ENCODE results near the gene BTN3A1.
"Not testable (repeated sequence)": the region's sequence is repeated elsewhere in the genome, so short reads cannot be mapped to it uniquely, and the experiment has no call there.

The BTN3A1 gene

DNA sequence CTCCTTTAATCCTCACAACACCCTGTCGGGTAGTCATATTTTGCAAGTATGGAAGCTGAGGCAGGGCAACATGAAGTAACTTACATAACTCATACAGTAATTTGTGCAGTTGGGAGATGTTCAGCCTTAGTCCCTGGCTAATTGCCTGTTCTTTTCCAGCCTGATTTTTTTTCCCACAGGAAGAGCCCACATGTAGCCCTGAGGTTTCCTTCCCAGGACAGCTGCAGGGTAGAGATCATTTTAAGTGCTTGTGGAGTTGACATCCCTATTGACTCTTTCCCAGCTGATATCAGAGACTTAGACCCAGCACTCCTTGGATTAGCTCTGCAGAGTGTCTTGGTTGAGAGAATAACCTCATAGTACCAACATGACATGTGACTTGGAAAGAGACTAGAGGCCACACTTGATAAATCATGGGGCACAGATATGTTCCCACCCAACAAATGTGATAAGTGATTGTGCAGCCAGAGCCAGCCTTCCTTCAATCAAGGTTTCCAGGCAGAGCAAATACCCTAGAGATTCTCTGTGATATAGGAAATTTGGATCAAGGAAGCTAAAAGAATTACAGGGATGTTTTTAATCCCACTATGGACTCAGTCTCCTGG lies 50.7 kb downstream of the BTN3A1 start:
- no peak for DNase-seq (ENCODE audit: extremely low read depth, low read depth)
- TF ChIP-seq, protein P1, sequence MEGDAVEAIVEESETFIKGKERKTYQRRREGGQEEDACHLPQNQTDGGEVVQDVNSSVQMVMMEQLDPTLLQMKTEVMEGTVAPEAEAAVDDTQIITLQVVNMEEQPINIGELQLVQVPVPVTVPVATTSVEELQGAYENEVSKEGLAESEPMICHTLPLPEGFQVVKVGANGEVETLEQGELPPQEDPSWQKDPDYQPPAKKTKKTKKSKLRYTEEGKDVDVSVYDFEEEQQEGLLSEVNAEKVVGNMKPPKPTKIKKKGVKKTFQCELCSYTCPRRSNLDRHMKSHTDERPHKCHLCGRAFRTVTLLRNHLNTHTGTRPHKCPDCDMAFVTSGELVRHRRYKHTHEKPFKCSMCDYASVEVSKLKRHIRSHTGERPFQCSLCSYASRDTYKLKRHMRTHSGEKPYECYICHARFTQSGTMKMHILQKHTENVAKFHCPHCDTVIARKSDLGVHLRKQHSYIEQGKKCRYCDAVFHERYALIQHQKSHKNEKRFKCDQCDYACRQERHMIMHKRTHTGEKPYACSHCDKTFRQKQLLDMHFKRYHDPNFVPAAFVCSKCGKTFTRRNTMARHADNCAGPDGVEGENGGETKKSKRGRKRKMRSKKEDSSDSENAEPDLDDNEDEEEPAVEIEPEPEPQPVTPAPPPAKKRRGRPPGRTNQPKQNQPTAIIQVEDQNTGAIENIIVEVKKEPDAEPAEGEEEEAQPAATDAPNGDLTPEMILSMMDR (IDR thresholded peaks at IDR 0.05; ENCODE audit: low read depth, low read length) = no peak

- no peak for DNase-seq (ENCODE audit: extremely low read depth, low read depth)
- TF ChIP-seq, protein P1 (IDR thresholded peaks at IDR 0.05; ENCODE audit: low read depth, low read length) = no peak
Measured at GRCh38 chr6:26454631-26455030, 52.6 kb downstream of the BTN3A1 start.

- TF ChIP-seq, protein P1 (IDR thresholded peaks at IDR 0.05; ENCODE audit: low read depth, low read length) = no peak
- no peak for DNase-seq (ENCODE audit: extremely low read depth, low read depth)
Measured at GRCh38 chr6:26455357-26455970, 53.4 kb downstream of the BTN3A1 start.

- DNase-seq (ENCODE audit: extremely low read depth, low read depth) = no peak
- TF ChIP-seq, protein P1 (IDR thresholded peaks at IDR 0.05; ENCODE audit: low read depth, low read length) = no peak
Measured at GRCh38 chr6:26457264-26457805, 55.3 kb downstream of the BTN3A1 start.

GRCh38 chr6:26457806-26458688 lies 56.0 kb downstream of the BTN3A1 start, which contains the start of gene BTN2A1:
Gene BTN2A1 (plus strand): TSS chr6:26457955. CDS start chr6:26458637, 682 bp downstream.
- TF ChIP-seq, protein P1 (IDR thresholded peaks at IDR 0.05; ENCODE audit: low read depth, low read length) = peak; percentile 2; the same call in 1 of the 2 replicates
- peak; percentile 85 for DNase-seq (ENCODE audit: extremely low read depth, low read depth)

DNA sequence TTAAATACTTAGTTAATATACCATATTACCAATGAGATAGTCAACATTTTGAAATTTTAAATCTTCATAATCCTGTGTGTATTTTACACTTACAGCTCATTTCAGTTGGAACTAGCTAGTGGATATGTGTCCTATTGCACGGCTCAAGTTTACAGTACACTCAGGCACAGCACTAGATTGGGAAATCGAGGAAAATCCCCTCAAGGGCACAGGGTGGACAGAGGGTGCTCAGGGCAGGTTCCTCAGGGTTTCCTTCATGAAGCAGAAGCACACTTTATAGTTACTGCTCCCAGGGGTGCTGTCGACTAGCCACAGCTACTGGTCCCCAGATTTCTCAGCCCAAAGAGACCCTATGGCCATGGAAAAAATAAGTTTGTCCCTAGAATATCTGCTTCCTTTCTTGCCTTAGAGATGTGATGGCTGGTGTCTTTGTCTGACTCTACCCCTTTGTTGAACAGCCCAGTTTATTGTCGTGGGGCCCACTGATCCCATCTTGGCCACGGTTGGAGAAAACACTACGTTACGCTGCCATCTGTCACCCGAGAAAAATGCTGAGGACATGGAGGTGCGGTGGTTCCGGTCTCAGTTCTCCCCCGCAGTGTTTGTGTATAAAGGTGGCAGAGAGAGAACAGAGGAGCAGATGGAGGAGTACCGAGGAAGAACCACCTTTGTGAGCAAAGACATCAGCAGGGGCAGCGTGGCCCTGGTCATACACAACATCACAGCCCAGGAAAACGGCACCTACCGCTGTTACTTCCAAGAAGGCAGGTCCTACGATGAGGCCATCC lies 57.1 kb downstream of the BTN3A1 start:
- DNase-seq (ENCODE audit: extremely low read depth, low read depth) = no peak
- TF ChIP-seq, protein P1 (IDR thresholded peaks at IDR 0.05; ENCODE audit: low read depth, low read length) = no peak

DNA sequence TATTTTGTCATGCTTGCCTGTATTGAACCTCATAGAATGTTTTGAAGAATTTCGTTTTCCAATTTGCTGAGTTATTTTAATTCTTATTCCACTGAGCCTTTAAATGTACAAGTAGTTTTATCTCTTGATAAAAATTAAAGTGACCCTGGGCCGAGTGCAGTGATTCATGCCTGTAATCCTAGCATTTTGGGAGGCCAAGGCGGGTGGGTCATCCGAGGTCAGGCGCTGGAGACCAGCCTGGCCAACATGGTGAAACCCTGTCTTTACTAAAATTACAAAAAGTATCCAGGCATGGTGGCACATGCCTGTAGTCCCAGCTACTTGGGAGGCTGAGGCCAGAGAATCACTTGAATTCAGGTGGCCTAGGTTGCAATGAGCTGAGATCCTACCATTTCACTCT lies 59.3 kb downstream of the BTN3A1 start:
- DNase-seq (ENCODE audit: extremely low read depth, low read depth) = not testable (repeated sequence)
